OCI-LY3 (cell line): Measurements from ENCODE around the gene TUBGCP2.

ENCODE experiments used
- CTCF ChIP-seq: fragments of 200-600, 300-600 bp; sonication (generic); IDR thresholded peaks from 2 replicates; pipeline ENCODE4 v1.5.1; 2014; ENCODE audit warnings: antibody characterized with exemption, low read length, low read depth
- EZH2phosphoT487 ChIP-seq: fragments of 200-600 bp; shearing (Covaris generic); IDR thresholded peaks from 2 replicates; pipeline ENCODE4 v1.6.1; 2018; ENCODE audit warnings: antibody characterized with exemption, mixed run types, low read depth

DNA sequence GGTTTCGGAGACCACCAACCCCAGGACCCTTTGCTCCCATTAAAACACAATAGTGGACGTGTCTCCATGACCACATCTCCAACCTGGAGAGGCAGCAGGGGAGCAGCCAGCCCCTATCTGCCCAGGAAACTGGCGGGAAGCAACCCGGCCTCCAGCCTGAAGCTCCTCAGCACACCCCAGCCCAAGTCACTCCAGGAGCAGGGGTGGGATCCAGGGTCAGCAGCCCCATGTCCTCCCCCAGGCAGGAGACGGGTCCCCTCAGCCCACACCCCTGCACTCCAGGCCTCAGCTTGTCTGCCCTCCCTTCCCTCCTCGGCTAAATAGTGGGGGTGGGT lies 32.6 kb downstream of the TUBGCP2 start:
- TF ChIP-seq CTCF = no peak
- no peak for TF ChIP-seq EZH2phosphoT487
